Neuron (in vitro differentiated cells): Measurements from ENCODE around the gene TMEM154.

Experiments
- H2AFZ ChIP-seq: one replicate; pipeline ENCODE4 v1.6.1; 2013; ENCODE audit warnings: low read depth, mild to moderate bottlenecking, inconsistent platforms, low read length, moderate library complexity
- H3K27me3 ChIP-seq: one replicate; pipeline ENCODE4 v1.6.1; 2013; ENCODE audit warnings: low read length; ENCODE audit not compliant: insufficient read depth
- H3K36me3 ChIP-seq: one replicate; pipeline ENCODE4 v1.6.1; 2013; ENCODE audit warnings: low read length; ENCODE audit not compliant: insufficient read depth
- H3K4me1 ChIP-seq: one replicate; pipeline ENCODE4 v1.6.1; 2013; ENCODE audit warnings: low read length; ENCODE audit not compliant: insufficient read depth
- H3K4me3 ChIP-seq: 2 replicates; pipeline ENCODE4 v1.5.1; 2013; ENCODE audit warnings: mild to moderate bottlenecking, low read length, moderate library complexity
- H3K9me3 ChIP-seq: one replicate; pipeline ENCODE4 v1.6.1; 2013; ENCODE audit warnings: low read length

The TMEM154 gene

DNA sequence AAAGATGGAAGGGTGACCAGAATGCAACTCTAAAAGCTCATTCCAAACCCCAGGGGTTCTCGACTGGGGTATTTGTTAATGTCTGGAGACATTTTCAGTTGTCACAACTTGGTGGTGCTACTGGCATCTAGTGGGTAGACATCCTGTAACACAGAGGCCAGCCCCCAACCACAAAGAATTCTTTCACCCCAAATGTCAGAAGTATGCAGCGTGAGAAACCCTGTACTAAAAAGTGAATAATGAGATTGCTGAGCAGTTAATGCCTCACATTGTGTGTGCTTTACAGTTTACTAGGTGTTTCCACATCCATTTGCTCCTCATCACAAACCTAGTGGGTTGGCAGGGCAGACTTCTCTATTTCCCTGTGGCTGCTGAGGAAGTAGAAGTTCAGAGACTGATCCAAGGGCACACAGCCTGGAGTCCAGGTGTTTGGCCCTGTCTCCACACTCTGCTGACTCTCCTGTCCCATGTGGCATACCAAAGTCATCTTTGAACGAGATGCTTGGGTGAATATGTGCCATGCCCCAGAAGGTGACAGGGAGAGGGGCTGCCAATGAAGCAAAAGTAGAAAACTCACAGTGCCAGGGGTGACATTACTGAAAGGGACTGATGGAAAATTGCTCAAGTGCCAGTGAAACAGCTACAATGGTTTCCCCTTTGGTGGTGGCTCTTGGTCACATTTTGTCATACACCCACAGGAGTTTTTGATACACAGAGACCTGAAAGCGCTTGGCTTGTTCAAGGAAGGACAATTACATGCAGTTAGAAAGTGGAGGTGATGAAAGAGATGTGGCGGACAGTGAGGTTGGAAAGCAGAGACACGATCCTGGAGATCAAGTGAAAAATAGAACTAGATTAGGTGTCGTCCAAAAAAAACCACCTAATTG, 10.1 kb upstream of the TMEM154 start:
- Histone ChIP-seq H3K36me3 (no peaks in the 10 kb centered on the region), H3K4me1 (no peaks in the 10 kb centered on the region), H3K4me3 (no peak overlapping the region)

DNA sequence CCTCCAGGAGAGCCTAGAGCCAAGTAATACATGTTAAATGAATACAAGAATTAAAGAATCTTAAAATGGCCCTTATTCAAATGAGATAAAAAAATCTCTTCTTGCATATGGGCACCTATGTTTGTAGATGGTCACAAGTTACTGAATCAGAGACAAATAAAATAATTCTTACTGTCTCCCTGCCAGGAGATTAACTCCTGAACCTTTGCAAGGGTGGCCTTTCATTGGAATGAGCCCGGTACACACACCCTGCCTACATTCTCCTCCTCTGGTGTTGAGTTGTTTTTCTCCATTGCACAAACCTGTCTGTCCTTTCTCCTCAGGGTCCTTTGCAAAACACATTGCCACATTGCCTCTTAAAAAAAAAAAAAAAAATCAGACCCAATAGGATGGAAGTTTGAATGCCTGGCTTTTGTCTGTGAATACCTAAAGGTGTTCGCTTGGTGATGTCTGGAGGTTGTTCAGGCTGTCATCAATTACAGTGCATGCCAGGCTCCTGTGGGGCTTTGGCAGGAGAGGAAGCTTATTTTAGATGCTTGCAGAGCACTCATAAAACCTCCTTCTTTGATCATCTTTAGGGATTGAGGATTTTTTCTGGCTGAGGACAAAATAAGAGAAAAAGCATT, 8.3 kb upstream of the TMEM154 start:
- no peaks in the 10 kb centered on the region for H3K4me1 ChIP-seq
- H3K27me3 ChIP-seq: peaks cover 9% of the 10 kb centered on the region
- H3K36me3 ChIP-seq: no peaks in the 10 kb centered on the region
- H3K9me3 ChIP-seq: no peaks in the 10 kb centered on the region
- no peak overlapping the region for H3K4me3 ChIP-seq
- H2AFZ ChIP-seq: no peak overlapping the region

More for the DNA sequence above, 10.1 kb upstream of the TMEM154 start:
- H3K9me3 ChIP-seq: no peaks in the 10 kb centered on the region
- H3K27me3 ChIP-seq: peaks cover 3% of the 10 kb centered on the region
- H2AFZ ChIP-seq: no peak overlapping the region

DNA sequence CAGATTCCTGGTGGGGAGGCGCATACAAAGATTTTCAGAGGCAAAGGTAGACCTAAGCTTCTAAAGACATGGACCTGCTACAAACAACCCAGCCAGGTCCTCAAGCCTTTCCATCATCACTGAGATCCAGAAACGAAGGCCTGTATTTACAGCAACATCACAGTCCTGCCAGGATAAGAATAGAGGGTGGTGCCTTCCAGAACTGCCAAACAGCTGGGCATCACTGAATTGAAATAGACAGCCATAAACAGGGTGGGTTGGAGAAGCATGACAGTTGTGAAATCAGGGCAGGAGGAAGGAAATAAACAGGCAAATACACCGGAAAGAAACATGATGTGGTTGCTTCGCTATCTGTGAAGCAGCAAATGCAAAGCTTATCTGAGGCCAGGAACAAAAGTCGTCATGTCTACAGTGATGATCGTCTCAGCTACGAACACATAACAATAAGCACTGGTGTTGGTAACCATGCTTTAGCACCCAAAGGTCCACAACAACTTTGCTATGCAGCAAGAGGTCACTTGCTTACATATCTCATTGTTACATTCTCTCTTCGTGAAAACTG, 6.7 kb upstream of the TMEM154 start:
- Histone ChIP-seq H3K4me1 (no peaks in the 10 kb centered on the region), H3K36me3 (no peaks in the 10 kb centered on the region), H2AFZ (no peak overlapping the region), H3K27me3 (peaks cover 16% of the 10 kb centered on the region), H3K9me3 (no peaks in the 10 kb centered on the region), H3K4me3 (no peak overlapping the region)

DNA sequence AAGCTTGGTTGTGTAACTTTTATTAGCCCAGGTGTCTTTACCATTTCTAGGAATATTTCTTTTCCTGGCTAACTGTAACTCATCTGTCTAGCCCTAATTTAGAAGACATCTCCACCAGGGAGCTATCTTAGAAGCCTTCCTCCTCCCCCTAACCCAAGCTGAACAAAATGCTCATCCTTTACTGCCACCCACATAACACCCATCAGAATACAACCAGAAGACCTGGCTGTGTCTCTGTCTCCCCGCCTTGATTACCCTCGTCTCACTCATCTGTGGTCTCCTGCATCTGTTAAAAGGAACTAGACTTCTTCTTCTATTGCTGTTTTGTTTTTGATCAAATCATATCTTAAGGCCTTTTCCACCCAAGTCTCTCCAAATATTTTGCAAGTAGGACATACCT, 4.8 kb upstream of the TMEM154 start:
- H3K36me3 ChIP-seq: no peaks in the 10 kb centered on the region
- no peak overlapping the region for H3K4me3 ChIP-seq
- peaks cover 28% of the 10 kb centered on the region for H3K27me3 ChIP-seq
- peaks cover under 1% of the 10 kb centered on the region for H3K4me1 ChIP-seq
- H3K9me3 ChIP-seq: no peaks in the 10 kb centered on the region
- H2AFZ ChIP-seq: no peak overlapping the region

DNA sequence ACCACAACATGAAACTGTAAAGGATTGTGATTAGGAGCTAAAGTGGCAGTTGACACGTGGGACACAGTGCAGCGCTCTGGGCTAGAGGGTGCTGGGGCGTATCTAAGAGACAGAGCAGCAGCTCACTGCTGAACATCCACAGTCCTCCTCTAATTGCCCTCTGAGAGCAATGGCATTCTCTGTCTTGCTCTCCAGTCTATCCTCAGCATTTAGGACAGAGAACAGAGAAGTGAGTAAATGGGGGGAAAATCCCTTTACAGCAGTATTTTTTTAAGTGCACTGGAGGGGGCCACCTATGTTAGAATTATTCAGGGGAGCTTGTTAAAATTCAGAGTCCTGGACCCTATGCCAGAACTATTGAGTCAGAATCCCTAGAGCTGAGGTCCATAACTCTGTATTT, 4.2 kb upstream of the TMEM154 start:
- H3K9me3 ChIP-seq: no peaks in the 10 kb centered on the region
- H3K4me1 ChIP-seq: peaks cover 4% of the 10 kb centered on the region
- peaks cover 34% of the 10 kb centered on the region for H3K27me3 ChIP-seq

DNA sequence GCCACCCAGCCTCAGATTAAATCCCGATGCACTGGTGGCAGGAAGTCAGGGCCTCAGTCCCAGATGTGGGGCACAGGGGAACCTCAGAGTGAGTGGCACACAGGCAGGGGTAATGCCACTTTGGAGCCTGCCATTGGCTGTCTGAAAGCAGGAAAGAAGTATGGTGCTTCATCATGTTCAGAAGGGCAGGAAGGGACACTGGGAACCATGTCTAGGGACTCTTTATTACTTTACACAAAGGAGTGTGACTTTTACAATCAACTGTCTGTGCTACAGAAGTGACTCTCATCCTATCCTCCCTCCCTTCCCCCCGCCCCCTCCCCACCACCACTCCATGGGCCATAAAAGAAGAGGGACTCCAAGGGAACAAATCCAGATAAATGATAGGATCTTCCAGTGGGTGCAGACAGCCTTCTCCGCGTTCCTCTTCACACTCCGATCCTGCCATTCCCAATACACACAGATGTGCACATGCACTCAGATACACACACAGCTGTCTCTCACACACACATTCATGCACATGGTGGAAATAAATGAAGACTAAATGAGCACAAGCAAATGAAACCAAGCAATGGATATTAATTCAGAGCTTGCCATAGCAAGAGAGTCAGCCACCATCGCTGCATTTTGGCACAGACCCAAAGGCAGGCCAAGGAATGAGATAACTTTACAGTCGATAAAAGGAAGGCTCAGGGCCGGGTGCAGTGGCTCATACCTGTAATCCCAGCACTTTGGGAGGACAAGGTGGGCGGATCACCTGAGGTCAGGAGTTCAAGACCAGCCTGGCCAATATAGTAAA, 2.5 kb upstream of the TMEM154 start:
- no peaks in the 10 kb centered on the region for H3K9me3 ChIP-seq
- H3K4me1 ChIP-seq: peaks cover 4% of the 10 kb centered on the region
- no peak overlapping the region for H2AFZ ChIP-seq
- no peaks in the 10 kb centered on the region for H3K36me3 ChIP-seq
- no peak overlapping the region for H3K4me3 ChIP-seq
- peaks cover 48% of the 10 kb centered on the region for H3K27me3 ChIP-seq

More for the DNA sequence above, 4.2 kb upstream of the TMEM154 start:
- H2AFZ ChIP-seq: no peak overlapping the region
- H3K4me3 ChIP-seq: no peak overlapping the region
- H3K36me3 ChIP-seq: no peaks in the 10 kb centered on the region

DNA sequence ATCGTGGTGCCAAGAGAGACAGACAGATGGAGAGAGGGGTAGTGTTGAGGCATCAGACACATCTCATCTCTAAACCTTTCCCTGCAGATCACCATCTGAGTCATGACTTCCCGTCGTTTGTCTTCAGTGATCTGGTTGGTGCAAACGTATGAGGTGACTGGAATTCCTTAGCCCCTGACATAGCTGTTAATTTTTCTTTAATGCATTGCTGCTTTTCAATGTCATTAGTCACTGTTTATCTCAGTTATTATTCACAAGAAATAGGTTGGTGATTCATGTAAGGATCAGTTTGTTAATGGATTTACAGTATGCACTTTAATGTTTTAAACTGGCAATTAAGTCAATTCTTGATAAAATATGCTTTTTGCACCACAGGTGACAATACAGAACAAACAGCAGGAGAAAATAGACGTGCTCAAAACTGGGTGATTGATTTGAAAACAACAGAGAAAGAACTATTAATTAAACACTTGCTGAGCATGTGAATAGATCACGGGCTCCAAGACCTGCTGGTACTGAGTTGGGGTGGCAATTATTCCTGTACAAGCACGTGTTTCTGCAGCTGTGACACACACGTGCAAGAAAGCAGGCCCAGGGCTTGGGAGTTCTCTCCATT, 1.3 kb upstream of the TMEM154 start:
- H3K27me3 ChIP-seq: peaks cover 55% of the 10 kb centered on the region
- no peaks in the 10 kb centered on the region for H3K36me3 ChIP-seq
- H3K4me3 ChIP-seq: no peak overlapping the region
- H2AFZ ChIP-seq: no peak overlapping the region
- no peaks in the 10 kb centered on the region for H3K9me3 ChIP-seq
- peaks cover 4% of the 10 kb centered on the region for H3K4me1 ChIP-seq

DNA sequence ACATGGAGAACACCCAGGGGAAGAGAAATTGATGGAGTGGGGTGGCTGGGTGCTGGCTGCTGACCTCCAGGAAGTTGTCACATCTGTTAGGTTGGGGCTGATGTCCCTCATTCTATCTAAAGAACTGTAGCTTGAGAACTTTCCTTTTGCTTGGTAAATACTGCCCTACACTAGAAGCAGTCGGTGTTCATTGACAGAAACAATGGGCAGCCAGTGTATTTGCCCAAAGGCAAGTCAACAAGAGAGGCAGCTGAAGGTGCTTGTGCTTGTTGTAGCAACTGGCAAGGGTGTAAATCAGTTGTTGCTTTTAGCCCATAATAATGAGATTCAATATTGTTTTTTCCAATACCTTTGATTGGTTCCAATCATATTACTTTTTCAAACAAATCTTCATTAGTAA, 956 bp downstream of the TMEM154 start:
- Histone ChIP-seq H3K27me3 (peaks cover 51% of the 10 kb centered on the region), H3K9me3 (no peaks in the 10 kb centered on the region), H3K4me3 (no peak overlapping the region), H3K36me3 (no peaks in the 10 kb centered on the region), H2AFZ (no peak overlapping the region), H3K4me1 (peaks cover 4% of the 10 kb centered on the region)

DNA sequence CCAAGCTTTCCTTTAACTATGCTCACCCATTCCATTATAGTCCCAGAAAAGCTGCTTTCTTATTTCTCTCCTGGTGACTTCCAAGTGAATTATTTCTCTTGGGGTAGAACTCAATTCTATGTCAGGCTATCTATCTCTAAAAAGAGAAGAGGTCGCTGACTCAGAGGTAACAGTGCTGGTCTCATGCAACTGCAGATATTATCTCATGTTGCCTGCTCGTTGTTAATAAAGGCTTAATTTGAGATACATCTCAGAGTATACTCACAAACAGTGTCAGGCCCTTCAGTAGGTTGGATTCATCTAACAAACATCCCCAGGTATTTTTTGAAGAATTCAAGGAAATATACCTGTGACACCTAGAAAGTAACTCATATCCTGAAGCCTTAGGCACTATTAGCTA, 2.7 kb downstream of the TMEM154 start:
- no peak overlapping the region for H2AFZ ChIP-seq
- H3K9me3 ChIP-seq: no peaks in the 10 kb centered on the region
- no peaks in the 10 kb centered on the region for H3K36me3 ChIP-seq
- H3K4me3 ChIP-seq: no peak overlapping the region
- peaks cover 42% of the 10 kb centered on the region for H3K27me3 ChIP-seq
- peaks cover 4% of the 10 kb centered on the region for H3K4me1 ChIP-seq

DNA sequence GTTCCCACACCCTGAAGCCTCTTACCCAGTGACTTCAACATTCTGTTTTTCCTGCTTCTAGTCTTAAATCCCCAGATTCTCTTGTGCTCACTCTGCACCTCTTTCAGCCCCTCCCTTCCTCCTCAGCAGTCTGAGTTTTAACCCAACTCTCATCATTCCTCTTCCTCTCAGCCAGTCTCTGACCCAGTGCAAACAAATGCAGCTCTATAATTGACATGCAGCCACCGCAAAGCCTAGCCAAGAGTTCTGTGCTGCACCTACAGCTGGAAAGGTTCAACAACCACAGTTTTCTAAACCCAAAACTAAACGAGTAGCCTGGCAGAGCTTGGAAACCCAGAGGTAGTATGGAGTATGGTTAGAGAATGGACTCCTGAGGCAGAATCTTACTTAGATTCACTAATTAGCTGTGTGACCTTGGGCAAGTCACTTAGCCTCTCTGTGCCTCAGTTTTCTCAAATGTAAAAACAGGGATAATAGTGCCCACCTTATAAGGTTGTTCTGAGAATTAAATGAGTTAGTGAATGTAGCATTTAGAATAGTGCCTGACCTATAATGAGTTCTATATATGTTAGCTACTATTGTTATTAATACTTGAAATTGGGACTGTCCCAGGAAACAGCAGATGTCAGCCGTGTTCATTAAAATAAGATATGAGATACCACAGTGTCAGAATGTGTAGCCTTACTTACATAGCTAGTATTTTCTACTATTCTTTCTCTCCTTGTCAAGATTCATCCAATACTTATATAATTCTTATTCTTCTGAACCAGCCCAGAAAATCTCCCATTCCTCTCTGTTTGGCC, 3.5 kb downstream of the TMEM154 start:
- no peak overlapping the region for H3K4me3 ChIP-seq
- no peak overlapping the region for H2AFZ ChIP-seq
- H3K27me3 ChIP-seq: peaks cover 36% of the 10 kb centered on the region
- H3K9me3 ChIP-seq: no peaks in the 10 kb centered on the region
- H3K36me3 ChIP-seq: no peaks in the 10 kb centered on the region
- H3K4me1 ChIP-seq: peaks cover 4% of the 10 kb centered on the region

DNA sequence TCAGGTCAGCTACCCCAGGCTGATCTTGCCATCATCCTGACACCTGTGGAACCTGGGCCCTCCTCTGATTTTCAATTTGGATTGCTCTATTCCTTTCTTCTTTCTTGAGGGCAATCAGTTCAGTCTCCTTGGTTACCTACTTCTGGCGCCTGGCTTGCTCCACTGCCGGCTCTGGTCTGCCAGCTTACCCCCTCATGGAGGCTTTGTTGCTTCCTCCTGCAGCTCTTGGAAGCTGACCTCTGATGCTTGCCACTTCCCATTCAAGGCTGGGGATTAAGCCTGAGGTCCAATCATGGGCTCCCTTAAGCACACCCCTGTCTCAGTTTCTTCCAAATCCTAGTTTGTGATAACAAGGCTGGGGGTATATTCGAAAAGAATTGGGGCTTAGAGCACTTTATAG, 5.4 kb downstream of the TMEM154 start:
- Histone ChIP-seq H3K27me3 (peaks cover 24% of the 10 kb centered on the region), H3K4me3 (no peak overlapping the region), H3K36me3 (no peaks in the 10 kb centered on the region), H3K9me3 (no peaks in the 10 kb centered on the region), H3K4me1 (peaks cover 1% of the 10 kb centered on the region), H2AFZ (no peak overlapping the region)

DNA sequence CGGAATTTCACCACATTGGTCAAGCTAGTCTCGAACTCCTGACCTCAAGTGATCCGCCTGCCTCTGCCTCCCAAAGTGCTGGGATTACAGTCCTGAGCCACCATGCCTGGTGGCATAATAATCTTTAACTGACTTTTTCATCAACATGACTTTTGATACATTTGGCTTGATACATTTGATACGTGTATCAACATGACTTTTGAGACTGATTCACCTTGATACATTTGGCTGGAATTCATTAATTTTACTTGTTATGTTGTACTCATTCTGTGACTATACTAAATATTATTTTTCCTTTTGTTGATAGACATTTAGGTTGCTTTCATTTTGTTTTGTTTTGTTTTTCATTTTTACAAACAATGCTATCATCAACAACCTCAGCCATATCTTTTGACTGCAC, 6.3 kb downstream of the TMEM154 start:
- Histone ChIP-seq H3K9me3 (no peaks in the 10 kb centered on the region), H3K36me3 (no peaks in the 10 kb centered on the region), H3K27me3 (peaks cover 16% of the 10 kb centered on the region), H2AFZ (no peak overlapping the region), H3K4me1 (no peaks in the 10 kb centered on the region), H3K4me3 (no peak overlapping the region)
